LNCAP (cell line): ENCODE results near the gene CAPG.

ENCODE experiments used
- CTCF ChIP-seq: fragments of 450-650 bp; IDR thresholded peaks from 2 replicates; pipeline ENCODE4 v1.5.1; 2017; ENCODE audit warnings: mild to moderate bottlenecking

CAPG gene

DNA sequence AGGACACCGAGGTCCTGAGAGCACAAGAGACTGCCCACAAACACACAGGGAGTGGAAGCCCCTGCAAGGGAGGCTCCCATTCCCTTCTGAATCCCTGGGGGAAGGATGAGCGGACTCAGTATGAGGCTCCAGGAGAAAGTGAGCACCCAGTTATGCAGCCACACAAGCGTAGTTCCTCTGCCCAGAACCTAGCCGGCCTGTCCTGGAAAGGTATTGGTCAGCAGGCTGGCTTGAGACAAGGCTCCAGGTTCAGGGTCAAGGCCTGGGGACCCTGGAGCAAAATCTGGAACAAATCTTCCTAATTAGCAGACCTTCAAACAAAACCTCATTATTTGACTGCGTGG lies 1.2 kb upstream of the CAPG start:
- TF ChIP-seq CTCF, result no peak

DNA sequence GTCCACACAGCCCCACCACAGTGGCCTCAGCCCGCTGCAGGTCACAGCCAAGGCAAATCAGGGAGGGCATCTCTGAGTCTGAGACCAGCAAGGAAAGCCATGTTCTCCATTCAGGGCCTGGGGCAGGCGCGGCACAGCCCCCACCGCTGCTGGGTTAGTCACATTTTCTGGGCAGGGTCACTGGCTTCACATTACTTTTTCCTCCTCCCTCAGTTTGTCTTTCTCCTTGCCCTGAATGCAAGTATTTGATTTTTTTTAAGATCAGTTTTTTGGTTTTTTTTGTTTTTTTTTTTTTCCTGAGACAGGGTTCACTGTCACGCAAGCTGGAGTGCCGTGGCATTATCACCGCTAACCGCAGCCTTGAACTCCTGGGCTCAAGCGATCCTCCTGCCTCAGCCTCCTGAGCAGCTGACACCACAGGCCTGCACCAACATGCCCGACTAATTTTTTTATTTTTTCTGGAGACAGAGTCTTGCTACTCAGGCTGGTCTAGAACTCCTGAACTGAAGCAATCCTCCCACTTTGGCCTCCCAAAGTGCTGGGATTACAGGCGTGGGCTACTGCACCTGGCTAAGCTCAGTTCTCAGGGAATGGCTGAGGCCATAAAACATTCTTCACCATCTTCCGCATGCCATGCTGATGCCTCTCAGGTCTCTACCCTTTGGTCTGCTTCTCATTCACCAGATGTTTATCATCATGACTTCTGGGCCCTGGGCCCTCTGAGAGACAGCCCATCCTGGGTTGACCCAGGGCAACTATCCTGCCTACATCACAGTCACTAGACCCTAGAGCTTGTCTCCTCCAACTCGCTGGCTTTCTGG lies 628 bp upstream of the CAPG start:
- TF ChIP-seq CTCF, result no peak

DNA sequence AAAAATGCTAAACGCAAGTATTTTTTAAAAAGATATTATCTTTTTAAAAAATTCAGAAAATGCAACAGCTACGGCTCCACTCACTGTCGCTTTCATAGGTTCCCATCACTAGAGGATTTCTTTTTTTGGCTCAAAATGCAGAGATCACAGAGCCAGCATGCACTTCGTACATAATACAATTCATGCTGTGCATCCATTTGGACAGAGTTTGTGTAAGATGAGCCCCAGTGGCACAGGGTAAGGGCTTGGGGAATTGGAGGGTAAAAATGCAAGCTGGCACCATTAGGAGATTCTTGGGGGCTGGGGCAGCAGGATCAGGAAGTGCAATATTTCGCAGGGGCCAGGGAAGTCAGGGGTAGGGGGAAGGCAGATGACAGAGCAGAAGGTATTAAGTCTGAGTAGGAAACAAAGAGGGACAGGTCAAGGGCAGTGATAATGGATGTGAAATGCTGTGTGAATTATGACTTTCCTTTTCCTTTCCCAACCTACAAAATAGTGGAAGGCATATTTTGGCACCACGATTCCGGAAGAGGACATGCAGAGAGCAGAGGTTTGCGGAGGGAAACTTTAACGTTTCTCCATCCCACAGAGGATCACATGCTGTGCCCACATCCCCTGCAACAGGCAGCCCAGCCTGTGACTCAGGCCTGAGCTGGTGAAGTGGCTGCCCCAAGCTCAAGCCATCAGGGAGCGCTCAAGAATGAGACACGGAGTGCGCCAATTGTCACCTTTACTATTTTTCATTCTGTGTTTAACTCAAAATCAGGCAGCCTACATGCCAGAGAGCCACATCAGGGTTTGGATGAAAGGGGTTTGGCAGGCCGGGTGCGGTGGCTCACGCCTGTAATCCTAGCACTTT lies 4.7 kb downstream of the CAPG start:
- TF ChIP-seq CTCF, result no peak

- TF ChIP-seq CTCF, result no peak
These were observed 8.3 kb downstream of the CAPG start for GRCh38 chr2:85401844-85402243.

DNA sequence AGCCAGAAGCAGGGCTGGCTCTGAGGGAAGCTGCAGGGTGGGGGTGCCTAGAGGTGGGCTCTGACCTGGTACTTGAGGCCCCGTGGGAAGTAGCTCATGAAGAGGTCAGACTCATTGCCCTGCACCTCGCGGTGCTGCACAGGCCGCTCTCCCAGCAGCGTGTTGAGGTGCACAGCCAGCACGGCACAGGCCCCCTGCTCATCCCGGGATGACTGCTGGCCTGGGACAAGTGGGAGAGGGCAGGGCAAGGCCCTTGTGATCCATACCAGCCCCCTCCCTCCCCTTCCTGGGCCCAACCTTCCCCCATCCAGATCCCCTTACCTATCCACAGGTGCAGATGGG lies 8.7 kb downstream of the CAPG start:
- TF ChIP-seq CTCF, result no peak

GRCh38 chr2:85400541-85401463 lies 9.4 kb downstream of the CAPG start:
- no peak for TF ChIP-seq CTCF

GRCh38 chr2:85400023-85400422 lies 10.1 kb downstream of the CAPG start:
- TF ChIP-seq CTCF, result no peak
